Neuronal stem cell (in vitro differentiated cells): ENCODE measurements around the gene SPATA1.

Experiments used
- DNase-seq: peaks from one replicate; pipeline ENCODE4 v3.0.0-alpha.2; 2013; ENCODE audit warnings: low spot score
- H2AFZ ChIP-seq: one replicate; pipeline ENCODE4 v1.6.1; 2013; ENCODE audit warnings: mild to moderate bottlenecking, low read length, inconsistent platforms
- H2AK5ac ChIP-seq: 2 replicates; pipeline ENCODE4 v1.6.1; 2013; ENCODE audit warnings: low read depth, mild to moderate bottlenecking, inconsistent platforms, low read length, moderate library complexity, mixed read lengths
- H2BK120ac ChIP-seq: 2 replicates; pipeline ENCODE4 v1.6.1; 2013; ENCODE audit warnings: low read depth, mild to moderate bottlenecking, inconsistent platforms, low read length, moderate library complexity, mixed read lengths
- H2BK12ac ChIP-seq: one replicate; pipeline ENCODE4 v1.6.1; 2013; ENCODE audit warnings: low read length, inconsistent platforms
- H2BK15ac ChIP-seq: 2 replicates; pipeline ENCODE4 v1.6.1; 2013; ENCODE audit warnings: mild to moderate bottlenecking, low read length, inconsistent platforms, mixed read lengths
- H2BK5ac ChIP-seq: one replicate; pipeline ENCODE4 v1.6.1; 2013; ENCODE audit warnings: inconsistent platforms, mild to moderate bottlenecking, low read length, moderate library complexity
- H3K14ac ChIP-seq: one replicate; pipeline ENCODE4 v1.6.1; 2013; ENCODE audit warnings: low read length, inconsistent platforms
- H3K18ac ChIP-seq: 2 replicates; pipeline ENCODE4 v1.6.1; 2013; ENCODE audit warnings: low read length, inconsistent platforms
- H3K23ac ChIP-seq: 2 replicates; pipeline ENCODE4 v1.6.1; 2013; ENCODE audit warnings: low read depth, mild to moderate bottlenecking, mixed read lengths, low read length, inconsistent platforms; ENCODE audit not compliant: poor library complexity
- H3K27ac ChIP-seq: replicated peaks from 3 replicates; pipeline ENCODE4 v1.5.1; 2013; ENCODE audit warnings: low read length, inconsistent platforms
- H3K27me3 ChIP-seq, 3 experiments: 2 replicates each; pipeline ENCODE4 v1.6.1; 2013; ENCODE audit warnings: low read length in 3 of 3, mild to moderate bottlenecking in 2 of 3, inconsistent platforms in 1 of 3, low read depth in 1 of 3, mixed read lengths in 1 of 3, moderate library complexity in 1 of 3; ENCODE audit not compliant: control insufficient read depth in 3 of 3, insufficient read depth in 3 of 3
- H3K36me3 ChIP-seq, 2 donors: replicated peaks in 1 of 2; 2 replicates each; pipeline ENCODE4 v1.6.1; 2013; ENCODE audit warnings: low read length in 2 of 2; ENCODE audit not compliant: control insufficient read depth in 2 of 2, insufficient read depth in 2 of 2
- H3K4ac ChIP-seq: 2 replicates; pipeline ENCODE4 v1.6.1; 2013; ENCODE audit warnings: inconsistent platforms, mild to moderate bottlenecking, low read length, moderate library complexity
- H3K4me1 ChIP-seq, 2 donors: 1 replicate in 1 of 2; 2 replicates in 1 of 2; pipeline ENCODE4 v1.6.1; 2013; ENCODE audit warnings: low read length in 2 of 2, low read depth in 1 of 2; ENCODE audit not compliant: control insufficient read depth in 2 of 2, insufficient read depth in 1 of 2
- H3K4me2 ChIP-seq: one replicate; pipeline ENCODE4 v1.6.1; 2013; ENCODE audit warnings: mild to moderate bottlenecking, low read length, inconsistent platforms; ENCODE audit not compliant: insufficient read depth, poor library complexity, severe bottlenecking
- H3K4me3 ChIP-seq, 2 donors: 2 replicates each; pipeline ENCODE4 v1.5.1; 2013; ENCODE audit warnings: low read length in 2 of 2, mild to moderate bottlenecking in 2 of 2, inconsistent platforms in 1 of 2, moderate library complexity in 1 of 2
- H3K79me1 ChIP-seq: one replicate; pipeline ENCODE4 v1.6.1; 2013; ENCODE audit warnings: low read depth, mild to moderate bottlenecking, inconsistent platforms, low read length, moderate library complexity
- H3K9ac ChIP-seq: one replicate; pipeline ENCODE4 v1.6.1; 2013; ENCODE audit warnings: mild to moderate bottlenecking, low read depth, low read length, inconsistent platforms; ENCODE audit not compliant: poor library complexity
- H3K9me3 ChIP-seq, 2 donors: replicated peaks in 1 of 2; 2 replicates each; pipeline versions ENCODE3 to v1.6.1; 2013; ENCODE audit warnings: low read length in 2 of 2, mild to moderate bottlenecking in 2 of 2, inconsistent platforms in 1 of 2, low read depth in 1 of 2, mixed read lengths in 1 of 2, moderate library complexity in 1 of 2; ENCODE audit not compliant: control insufficient read depth in 2 of 2, insufficient read depth in 1 of 2
- H4K8ac ChIP-seq: one replicate; pipeline ENCODE4 v1.6.1; 2013; ENCODE audit warnings: low read depth, mild to moderate bottlenecking, inconsistent platforms, low read length, moderate library complexity
- H4K91ac ChIP-seq: one replicate; pipeline ENCODE4 v1.6.1; 2013; ENCODE audit warnings: low read length, low read depth, mild to moderate bottlenecking, inconsistent platforms; ENCODE audit not compliant: poor library complexity
- WGBS, 2 donors: extraction: QIAGEN DNeasy Blood & Tissue Kit; methylation state at CpG; one replicate each; pipeline ENCODE4 v1.1.7; 2013; ENCODE audit warnings: missing lambda C conversion rate in 2 of 2, mixed read lengths in 1 of 2; ENCODE audit not compliant: insufficient read length in 2 of 2, insufficient replicate concordance in 1 of 2; ENCODE audit errors: extremely low coverage in 2 of 2; 5-methylcytosine and 5-hydroxymethylcytosine counted together

Gene SPATA1

GRCh38 chr1:84598418-84598817, 92.2 kb downstream of the SPATA1 start:
- WGBS, 2 donors: no CpG with 5 or more reads among the region's 3 CpGs
- Histone ChIP-seq H2BK12ac (no peak overlapping the region), H3K9me3 (no peaks in the 10 kb centered on the region), H3K18ac (no peak overlapping the region), H3K36me3 (no peaks in the 10 kb centered on the region), H3K4ac (no peak overlapping the region), H3K4me1 (peaks cover 0 to 2% of the 10 kb centered on the region in 2 donors), H3K9ac (no peak overlapping the region), H2AK5ac (no peak overlapping the region), H3K27me3 (peaks cover 0 to 4% (median 0%) of the 10 kb centered on the region in 3 experiments), H3K14ac (no peak overlapping the region), H3K4me2 (no peak overlapping the region), H3K27ac (no peak overlapping the region), H2BK15ac (no peak overlapping the region), H3K4me3 (no peak overlapping the region), H4K91ac (no peak overlapping the region), H2AFZ (no peak overlapping the region), H2BK5ac (no peak overlapping the region), H3K23ac (no peak overlapping the region), H3K79me1 (no peaks in the 10 kb centered on the region), H2BK120ac (no peak overlapping the region), H4K8ac (no peak overlapping the region)
- no peak for DNase-seq

GRCh38 chr1:84598846-84599741, 92.9 kb downstream of the SPATA1 start:
- no peak overlapping the region for H3K27ac ChIP-seq
- H3K36me3 ChIP-seq: no peaks in the 10 kb centered on the region
- no peak overlapping the region for H3K4me3 ChIP-seq
- no peak overlapping the region for H3K18ac ChIP-seq
- no peak overlapping the region for H3K9ac ChIP-seq
- peaks cover 0 to 4% (median 0%) of the 10 kb centered on the region in 3 experiments for H3K27me3 ChIP-seq
- no peaks in the 10 kb centered on the region for H3K79me1 ChIP-seq
- H2BK15ac ChIP-seq: no peak overlapping the region
- peaks cover 2 to 3% of the 10 kb centered on the region in 2 donors for H3K9me3 ChIP-seq
- no peak overlapping the region for H2BK12ac ChIP-seq
- no peak overlapping the region for H4K91ac ChIP-seq
- WGBS, 2 donors: no CpG with 5 or more reads among the region's 5 CpGs
- no peak overlapping the region for H3K4ac ChIP-seq
- peaks cover 0 to 2% of the 10 kb centered on the region in 2 donors for H3K4me1 ChIP-seq
- no peak overlapping the region for H4K8ac ChIP-seq
- H2BK120ac ChIP-seq: no peak overlapping the region
- H2AK5ac ChIP-seq: no peak overlapping the region
- H2BK5ac ChIP-seq: no peak overlapping the region
- no peak overlapping the region for H3K4me2 ChIP-seq
- no peak overlapping the region for H3K23ac ChIP-seq
- no peak overlapping the region for H2AFZ ChIP-seq
- no peak for DNase-seq
- no peak overlapping the region for H3K14ac ChIP-seq

GRCh38 chr1:84600796-84601195, 94.6 kb downstream of the SPATA1 start:
- no CpG with 5 or more reads among the region's 5 CpGs for WGBS, 2 donors
- H4K91ac ChIP-seq: no peak overlapping the region
- no peak overlapping the region for H3K9ac ChIP-seq
- no peaks in the 10 kb centered on the region for H3K36me3 ChIP-seq
- H3K4me3 ChIP-seq: no peak overlapping the region
- H3K4me1 ChIP-seq: peaks cover 0 to 2% of the 10 kb centered on the region in 2 donors
- no peak overlapping the region for H3K18ac ChIP-seq
- H3K23ac ChIP-seq: no peak overlapping the region
- no peak overlapping the region for H2BK12ac ChIP-seq
- H2AFZ ChIP-seq: no peak overlapping the region
- H2BK120ac ChIP-seq: no peak overlapping the region
- no peak overlapping the region for H2AK5ac ChIP-seq
- no peak for DNase-seq
- no peak overlapping the region for H3K27ac ChIP-seq
- no peak overlapping the region for H3K4ac ChIP-seq
- no peak overlapping the region for H3K14ac ChIP-seq
- H3K9me3 ChIP-seq: peaks cover 12 to 20% of the 10 kb centered on the region in 2 donors
- no peak overlapping the region for H2BK15ac ChIP-seq
- H3K27me3 ChIP-seq: peaks cover 0 to 4% (median 0%) of the 10 kb centered on the region in 3 experiments
- H2BK5ac ChIP-seq: no peak overlapping the region
- H3K79me1 ChIP-seq: no peaks in the 10 kb centered on the region
- no peak overlapping the region for H4K8ac ChIP-seq
- H3K4me2 ChIP-seq: no peak overlapping the region

- Histone ChIP-seq H4K91ac (no peak overlapping the region), H3K79me1 (no peaks in the 10 kb centered on the region), H4K8ac (no peak overlapping the region), H3K27me3 (peaks cover 0 to 4% (median 0%) of the 10 kb centered on the region in 3 experiments), H3K4ac (no peak overlapping the region), H3K23ac (no peak overlapping the region), H2BK15ac (no peak overlapping the region), H3K36me3 (no peaks in the 10 kb centered on the region), H3K4me2 (no peak overlapping the region), H3K9me3 (peaks cover 13 to 25% of the 10 kb centered on the region in 2 donors), H2AFZ (no peak overlapping the region), H3K9ac (no peak overlapping the region), H3K4me1 (peaks cover 0 to 2% of the 10 kb centered on the region in 2 donors), H3K14ac (no peak overlapping the region), H3K18ac (no peak overlapping the region), H2BK120ac (no peak overlapping the region), H3K4me3 (no peak overlapping the region), H2AK5ac (no peak overlapping the region), H3K27ac (no peak overlapping the region), H2BK5ac (no peak overlapping the region), H2BK12ac (no peak overlapping the region)
- WGBS, 2 donors: no CpG with 5 or more reads among the region's 2 CpGs
- no peak for DNase-seq
Observed at GRCh38 chr1:84603223-84603622, 97.0 kb downstream of the SPATA1 start.
